SU-DHL-6 (cell line): ENCODE data around the gene THBS2.

Experiments
- H2AFZ ChIP-seq: fragments of 200-600 bp; sonication (generic); 2 replicates; pipeline ENCODE4 v1.6.1; 2014; ENCODE audit warnings: low read depth, mild to moderate bottlenecking, moderate library complexity, mixed read lengths, antibody characterized with exemption, low read length; ENCODE audit not compliant: severe bottlenecking
- H3F3A ChIP-seq: fragments of 200-600 bp; shearing (Covaris generic); 2 replicates; pipeline ENCODE4 v1.6.0; 2016; ENCODE audit warnings: antibody characterized with exemption, mild to moderate bottlenecking; ENCODE audit not compliant: insufficient read depth
- H3K27ac ChIP-seq: fragments of 200-600 bp; sonication (generic); 2 replicates; pipeline ENCODE4 v1.5.1; 2016; ENCODE audit warnings: low read depth, mild to moderate bottlenecking, low read length, moderate library complexity, mixed read lengths
- H3K27me3 ChIP-seq: fragments of 200-600 bp; sonication (generic), shearing (Covaris generic); 2 replicates; pipeline ENCODE4 v1.6.0; 2014; ENCODE audit warnings: mild to moderate bottlenecking, low read length
- H3K36me3 ChIP-seq: fragments of 200-600 bp; sonication (generic); 2 replicates; pipeline ENCODE4 v1.6.1; 2014; ENCODE audit warnings: mild to moderate bottlenecking, low read length, mixed read lengths
- H3K4me2 ChIP-seq: fragments of 300-600, 200-600 bp; shearing (Covaris generic), sonication (generic); 2 replicates; pipeline ENCODE4 v1.6.0; 2014; ENCODE audit warnings: low read length, low read depth, mild to moderate bottlenecking; ENCODE audit not compliant: poor library complexity, severe bottlenecking
- H3K4me3 ChIP-seq: fragments of 200-600 bp; sonication (generic); 2 replicates; pipeline ENCODE4 v1.5.1; 2014; ENCODE audit warnings: antibody characterized with exemption, low read length, mild to moderate bottlenecking, mixed read lengths; ENCODE audit not compliant: insufficient read depth, poor library complexity, severe bottlenecking
- H3K79me2 ChIP-seq: fragments of 200-600 bp; sonication (generic); 2 replicates; pipeline ENCODE4 v1.6.1; 2014; ENCODE audit warnings: mild to moderate bottlenecking, low read length, moderate library complexity; ENCODE audit not compliant: insufficient read depth
- H3K9ac ChIP-seq: fragments of 200-600 bp; sonication (generic); 2 replicates; pipeline ENCODE4 v1.7.0; 2014; ENCODE audit warnings: mild to moderate bottlenecking, low read length
- H3K9me2 ChIP-seq: fragments of 200-600 bp; sonication (generic); replicated peaks from 2 replicates; pipeline ENCODE4 v1.6.1; 2014; ENCODE audit warnings: low read length; ENCODE audit not compliant: insufficient read depth
- H3K9me3 ChIP-seq: fragments of 200-600 bp; sonication (generic); 2 replicates; pipeline ENCODE4 v1.6.1; 2014; ENCODE audit warnings: low read length, mixed read lengths; ENCODE audit not compliant: insufficient read depth
- H4K20me1 ChIP-seq: fragments of 200-600 bp; sonication (generic); 2 replicates; pipeline ENCODE4 v1.6.1; 2014; ENCODE audit warnings: low read depth, mild to moderate bottlenecking, antibody characterized with exemption, low read length, moderate library complexity, mixed read lengths
- CTCF ChIP-seq: fragments of 200-600 bp; sonication (generic); IDR thresholded peaks from one replicate; pipeline ENCODE4 v1.5.1; 2017; ENCODE audit warnings: antibody characterized with exemption, mild to moderate bottlenecking, low read length, moderate library complexity; ENCODE audit not compliant: insufficient read depth, poor library complexity, severe bottlenecking
- EZH2phosphoT487 ChIP-seq: fragments of 200-600 bp; sonication (generic), shearing (Covaris generic); conservative IDR thresholded peaks from 2 replicates; pipeline ENCODE4 v1.6.1; 2018; ENCODE audit warnings: mild to moderate bottlenecking, antibody characterized with exemption, low read length, moderate library complexity, mixed read lengths

THBS2 gene

GRCh38 chr6:169255643-169256042 is 2.0 kb upstream of the THBS2 start:
- TF ChIP-seq CTCF (no peak), EZH2phosphoT487 (no peak)
- Histone ChIP-seq H3K4me2 (no peak overlapping the region), H4K20me1 (no peaks in the 10 kb centered on the region), H3F3A (no peaks in the 10 kb centered on the region), H3K9ac (no peak overlapping the region), H3K36me3 (no peaks in the 10 kb centered on the region), H3K4me3 (no peak overlapping the region), H3K9me2 (no peaks in the 10 kb centered on the region), H3K27ac (no peak overlapping the region), H2AFZ (no peak overlapping the region), H3K27me3 (no peaks in the 10 kb centered on the region), H3K79me2 (no peaks in the 10 kb centered on the region), H3K9me3 (no peaks in the 10 kb centered on the region)

GRCh38 chr6:169254456-169255316 is 1.0 kb upstream of the THBS2 start:
- no peaks in the 10 kb centered on the region for H3K79me2 ChIP-seq
- no peak overlapping the region for H3K9ac ChIP-seq
- no peaks in the 10 kb centered on the region for H3K9me3 ChIP-seq
- H3K36me3 ChIP-seq: no peaks in the 10 kb centered on the region
- H3K27ac ChIP-seq: no peak overlapping the region
- TF ChIP-seq EZH2phosphoT487 (no peak), CTCF (no peak)
- no peak overlapping the region for H2AFZ ChIP-seq
- no peaks in the 10 kb centered on the region for H3K27me3 ChIP-seq
- no peaks in the 10 kb centered on the region for H4K20me1 ChIP-seq
- H3K4me2 ChIP-seq: no peak overlapping the region
- H3F3A ChIP-seq: no peaks in the 10 kb centered on the region
- H3K4me3 ChIP-seq: no peak overlapping the region
- H3K9me2 ChIP-seq: no peaks in the 10 kb centered on the region

GRCh38 chr6:169252505-169253189 is 999 bp downstream of the THBS2 start:
- H3K27me3 ChIP-seq: no peaks in the 10 kb centered on the region
- no peaks in the 10 kb centered on the region for H4K20me1 ChIP-seq
- H3K27ac ChIP-seq: no peak overlapping the region
- no peaks in the 10 kb centered on the region for H3K79me2 ChIP-seq
- H3K9ac ChIP-seq: no peak overlapping the region
- no peak overlapping the region for H3K4me2 ChIP-seq
- TF ChIP-seq CTCF (no peak), EZH2phosphoT487 (no peak)
- H3K9me2 ChIP-seq: no peaks in the 10 kb centered on the region
- no peak overlapping the region for H2AFZ ChIP-seq
- no peak overlapping the region for H3K4me3 ChIP-seq
- H3K9me3 ChIP-seq: no peaks in the 10 kb centered on the region
- no peaks in the 10 kb centered on the region for H3F3A ChIP-seq
- H3K36me3 ChIP-seq: no peaks in the 10 kb centered on the region
